HepG2 (cell line): Measurements from ENCODE around the gene ARF6. TPM values are rescaled to one million over a fixed set of nuclear protein-coding genes. Genes with fewer than 3 reads are reported as not detected.

Experiments used
- AGO2 ChIP-seq: fragments of 200-400 bp; formaldehyde crosslinking; optimal IDR thresholded peaks from 2 replicates; pipeline ENCODE3; 2017; ENCODE audit warnings: mild to moderate bottlenecking, low read depth, low read length, moderate library complexity
- BCL6 ChIP-seq: IDR thresholded peaks from 2 replicates; pipeline ENCODE4 v1.6.1; 2016; ENCODE audit warnings: missing genetic modification reagents, missing compliant biosample characterization
- NFKB2 ChIP-seq: sonication (generic); formaldehyde crosslinking; IDR thresholded peaks from 2 replicates; pipeline ENCODE4 v1.4.0; 2020; ENCODE audit warnings: missing genetic modification reagents, borderline replicate concordance
- SIN3B ChIP-seq: fragments of 150-350 bp; IDR thresholded peaks from 2 replicates; pipeline ENCODE4 v1.6.1; 2014; ENCODE audit warnings: low read length
- THYN1 ChIP-seq: sonication (generic); formaldehyde crosslinking; IDR thresholded peaks from 2 replicates; pipeline ENCODE4 v1.8.1; 2023; ENCODE audit warnings: low read depth, mild to moderate bottlenecking, moderate library complexity, missing genetic modification reagents, borderline replicate concordance
- ZFP36L1 ChIP-seq: sonication (generic); formaldehyde crosslinking; IDR thresholded peaks from 2 replicates; pipeline ENCODE4 v1.8.0; 2022; ENCODE audit warnings: mild to moderate bottlenecking, missing genetic modification reagents, moderate library complexity
- ZFP36L2 ChIP-seq: sonication (generic); formaldehyde crosslinking; IDR thresholded peaks from 2 replicates; pipeline ENCODE4 v1.4.0; 2020; ENCODE audit warnings: missing genetic modification reagents
- polyA plus RNA-seq, 8 experiments: library from polyadenylated mRNA; depleted of rRNA in 3 of 8; stranded (reverse) in 7 of 8; unstranded in 1 of 8; fragments of >200 nt; fragmentation: Illumina TruSeq in 4 of 8; extraction: Trizol in 4 of 8; gene quantifications; 2 replicates each; pipeline versions ENCODE4 v1.2.1 to v1.2.3, GENCODE V29; 2011 to 2016; ENCODE audit warnings: low read depth in 4 of 8, missing spikeins in 1 of 8, mixed read lengths in 1 of 8; ENCODE audit not compliant: insufficient read depth in 1 of 8
- total RNA-seq, 5 experiments: library from RNA; depleted of rRNA; stranded (reverse); fragments of >200 nt; fragmentation: Illumina TruSeq; extraction: Trizol; gene quantifications; 2 replicates each; pipeline ENCODE4 v1.2.3, GENCODE V29; 2016; ENCODE audit warnings: low read depth in 1 of 5
- TF ChIP-seq, protein P1 (sequence below): sonication (generic); formaldehyde crosslinking; conservative IDR thresholded peaks from 2 replicates; pipeline ENCODE4 v1.4.0; 2020; ENCODE audit warnings: mild to moderate bottlenecking, missing genetic modification reagents, moderate library complexity
- TF ChIP-seq, protein P2 (sequence below): sonication (generic); formaldehyde crosslinking; IDR thresholded peaks from 2 replicates; pipeline ENCODE4 v1.4.0; 2020; ENCODE audit warnings: missing genetic modification reagents
- TF ChIP-seq, protein P3 (sequence below): sonication (generic); formaldehyde crosslinking; IDR thresholded peaks from 2 replicates; pipeline ENCODE4 v1.5.1; 2020; ENCODE audit warnings: mild to moderate bottlenecking, missing genetic modification reagents, moderate library complexity
- TF ChIP-seq, protein P4 (sequence below): sonication (generic); formaldehyde crosslinking; IDR thresholded peaks from 2 replicates; pipeline ENCODE4 v1.4.0; 2020; ENCODE audit warnings: mild to moderate bottlenecking, missing genetic modification reagents
- TF ChIP-seq, protein P5 (sequence below): sonication (generic); formaldehyde crosslinking; IDR thresholded peaks from 2 replicates; pipeline ENCODE4 v1.4.0; 2020; ENCODE audit warnings: missing genetic modification reagents, borderline replicate concordance
- TF ChIP-seq, protein P6 (sequence below): IDR thresholded peaks from 2 replicates; pipeline ENCODE4 v1.6.1; 2016

ARF6 gene
- total and polyA plus RNA-seq, 2 of the 13 experiments (the other 11 are each of a cell fraction or from before 2014, with no cell fraction given) = 12.7 to 31.9 TPM

DNA sequence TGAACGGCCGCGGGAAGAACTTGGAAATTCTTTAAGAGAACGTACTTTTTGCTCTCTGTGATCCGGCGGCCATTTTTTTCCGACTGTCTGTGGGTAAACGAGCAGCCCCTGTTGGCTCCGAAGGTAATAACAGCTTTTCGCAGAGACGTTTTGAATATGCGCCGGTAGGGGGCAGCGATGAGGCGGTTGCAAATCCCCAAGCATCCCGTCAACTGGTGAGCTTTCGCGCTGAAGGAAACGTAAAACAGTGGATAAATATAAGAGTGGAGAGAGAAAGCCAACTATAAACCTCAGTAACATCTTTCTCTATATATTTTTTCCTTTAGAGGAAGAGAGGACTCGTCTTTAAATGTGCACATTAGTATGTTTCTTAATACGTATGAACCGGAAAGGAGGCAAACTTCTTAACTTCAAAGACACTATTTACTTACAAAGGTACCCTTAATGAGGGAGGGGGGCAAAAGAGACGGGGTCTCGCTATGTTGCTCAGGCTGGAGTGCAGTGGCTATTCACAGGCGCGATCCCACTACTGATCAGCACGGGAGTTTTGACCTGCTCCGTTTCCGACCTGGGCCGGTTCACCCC, 30.7 kb upstream of the ARF6 start (continued):
- TF ChIP-seq, protein P1, sequence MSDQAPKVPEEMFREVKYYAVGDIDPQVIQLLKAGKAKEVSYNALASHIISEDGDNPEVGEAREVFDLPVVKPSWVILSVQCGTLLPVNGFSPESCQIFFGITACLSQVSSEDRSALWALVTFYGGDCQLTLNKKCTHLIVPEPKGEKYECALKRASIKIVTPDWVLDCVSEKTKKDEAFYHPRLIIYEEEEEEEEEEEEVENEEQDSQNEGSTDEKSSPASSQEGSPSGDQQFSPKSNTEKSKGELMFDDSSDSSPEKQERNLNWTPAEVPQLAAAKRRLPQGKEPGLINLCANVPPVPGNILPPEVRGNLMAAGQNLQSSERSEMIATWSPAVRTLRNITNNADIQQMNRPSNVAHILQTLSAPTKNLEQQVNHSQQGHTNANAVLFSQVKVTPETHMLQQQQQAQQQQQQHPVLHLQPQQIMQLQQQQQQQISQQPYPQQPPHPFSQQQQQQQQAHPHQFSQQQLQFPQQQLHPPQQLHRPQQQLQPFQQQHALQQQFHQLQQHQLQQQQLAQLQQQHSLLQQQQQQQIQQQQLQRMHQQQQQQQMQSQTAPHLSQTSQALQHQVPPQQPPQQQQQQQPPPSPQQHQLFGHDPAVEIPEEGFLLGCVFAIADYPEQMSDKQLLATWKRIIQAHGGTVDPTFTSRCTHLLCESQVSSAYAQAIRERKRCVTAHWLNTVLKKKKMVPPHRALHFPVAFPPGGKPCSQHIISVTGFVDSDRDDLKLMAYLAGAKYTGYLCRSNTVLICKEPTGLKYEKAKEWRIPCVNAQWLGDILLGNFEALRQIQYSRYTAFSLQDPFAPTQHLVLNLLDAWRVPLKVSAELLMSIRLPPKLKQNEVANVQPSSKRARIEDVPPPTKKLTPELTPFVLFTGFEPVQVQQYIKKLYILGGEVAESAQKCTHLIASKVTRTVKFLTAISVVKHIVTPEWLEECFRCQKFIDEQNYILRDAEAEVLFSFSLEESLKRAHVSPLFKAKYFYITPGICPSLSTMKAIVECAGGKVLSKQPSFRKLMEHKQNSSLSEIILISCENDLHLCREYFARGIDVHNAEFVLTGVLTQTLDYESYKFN (CRISPR knock-in tag) = no peak; the same call in none of the 2 replicates
- TF ChIP-seq, protein P2, sequence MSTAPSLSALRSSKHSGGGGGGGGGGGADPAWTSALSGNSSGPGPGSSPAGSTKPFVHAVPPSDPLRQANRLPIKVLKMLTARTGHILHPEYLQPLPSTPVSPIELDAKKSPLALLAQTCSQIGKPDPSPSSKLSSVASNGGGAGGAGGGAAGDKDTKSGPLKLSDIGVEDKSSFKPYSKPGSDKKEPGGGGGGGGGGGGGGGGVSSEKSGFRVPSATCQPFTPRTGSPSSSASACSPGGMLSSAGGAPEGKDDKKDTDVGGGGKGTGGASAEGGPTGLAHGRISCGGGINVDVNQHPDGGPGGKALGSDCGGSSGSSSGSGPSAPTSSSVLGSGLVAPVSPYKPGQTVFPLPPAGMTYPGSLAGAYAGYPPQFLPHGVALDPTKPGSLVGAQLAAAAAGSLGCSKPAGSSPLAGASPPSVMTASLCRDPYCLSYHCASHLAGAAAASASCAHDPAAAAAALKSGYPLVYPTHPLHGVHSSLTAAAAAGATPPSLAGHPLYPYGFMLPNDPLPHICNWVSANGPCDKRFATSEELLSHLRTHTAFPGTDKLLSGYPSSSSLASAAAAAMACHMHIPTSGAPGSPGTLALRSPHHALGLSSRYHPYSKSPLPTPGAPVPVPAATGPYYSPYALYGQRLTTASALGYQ (CRISPR knock-in tag) = no peak
- no peak for TF ChIP-seq ZFP36L2 (CRISPR knock-in tag)
- TF ChIP-seq, protein P3, sequence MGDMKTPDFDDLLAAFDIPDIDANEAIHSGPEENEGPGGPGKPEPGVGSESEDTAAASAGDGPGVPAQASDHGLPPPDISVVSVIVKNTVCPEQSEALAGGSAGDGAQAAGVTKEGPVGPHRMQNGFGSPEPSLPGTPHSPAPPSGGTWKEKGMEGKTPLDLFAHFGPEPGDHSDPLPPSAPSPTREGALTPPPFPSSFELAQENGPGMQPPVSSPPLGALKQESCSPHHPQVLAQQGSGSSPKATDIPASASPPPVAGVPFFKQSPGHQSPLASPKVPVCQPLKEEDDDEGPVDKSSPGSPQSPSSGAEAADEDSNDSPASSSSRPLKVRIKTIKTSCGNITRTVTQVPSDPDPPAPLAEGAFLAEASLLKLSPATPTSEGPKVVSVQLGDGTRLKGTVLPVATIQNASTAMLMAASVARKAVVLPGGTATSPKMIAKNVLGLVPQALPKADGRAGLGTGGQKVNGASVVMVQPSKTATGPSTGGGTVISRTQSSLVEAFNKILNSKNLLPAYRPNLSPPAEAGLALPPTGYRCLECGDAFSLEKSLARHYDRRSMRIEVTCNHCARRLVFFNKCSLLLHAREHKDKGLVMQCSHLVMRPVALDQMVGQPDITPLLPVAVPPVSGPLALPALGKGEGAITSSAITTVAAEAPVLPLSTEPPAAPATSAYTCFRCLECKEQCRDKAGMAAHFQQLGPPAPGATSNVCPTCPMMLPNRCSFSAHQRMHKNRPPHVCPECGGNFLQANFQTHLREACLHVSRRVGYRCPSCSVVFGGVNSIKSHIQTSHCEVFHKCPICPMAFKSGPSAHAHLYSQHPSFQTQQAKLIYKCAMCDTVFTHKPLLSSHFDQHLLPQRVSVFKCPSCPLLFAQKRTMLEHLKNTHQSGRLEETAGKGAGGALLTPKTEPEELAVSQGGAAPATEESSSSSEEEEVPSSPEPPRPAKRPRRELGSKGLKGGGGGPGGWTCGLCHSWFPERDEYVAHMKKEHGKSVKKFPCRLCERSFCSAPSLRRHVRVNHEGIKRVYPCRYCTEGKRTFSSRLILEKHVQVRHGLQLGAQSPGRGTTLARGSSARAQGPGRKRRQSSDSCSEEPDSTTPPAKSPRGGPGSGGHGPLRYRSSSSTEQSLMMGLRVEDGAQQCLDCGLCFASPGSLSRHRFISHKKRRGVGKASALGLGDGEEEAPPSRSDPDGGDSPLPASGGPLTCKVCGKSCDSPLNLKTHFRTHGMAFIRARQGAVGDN = no peak
- TF ChIP-seq NFKB2 = no peak
- TF ChIP-seq ZFP36L1 = no peak; the same call in 1 of the 2 replicates
- TF ChIP-seq, protein P4, sequence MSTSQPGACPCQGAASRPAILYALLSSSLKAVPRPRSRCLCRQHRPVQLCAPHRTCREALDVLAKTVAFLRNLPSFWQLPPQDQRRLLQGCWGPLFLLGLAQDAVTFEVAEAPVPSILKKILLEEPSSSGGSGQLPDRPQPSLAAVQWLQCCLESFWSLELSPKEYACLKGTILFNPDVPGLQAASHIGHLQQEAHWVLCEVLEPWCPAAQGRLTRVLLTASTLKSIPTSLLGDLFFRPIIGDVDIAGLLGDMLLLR (CRISPR knock-in tag) = no peak
- TF ChIP-seq AGO2 = no peak
- no peak for TF ChIP-seq SIN3B
- no peak for TF ChIP-seq THYN1
- TF ChIP-seq, protein P5, sequence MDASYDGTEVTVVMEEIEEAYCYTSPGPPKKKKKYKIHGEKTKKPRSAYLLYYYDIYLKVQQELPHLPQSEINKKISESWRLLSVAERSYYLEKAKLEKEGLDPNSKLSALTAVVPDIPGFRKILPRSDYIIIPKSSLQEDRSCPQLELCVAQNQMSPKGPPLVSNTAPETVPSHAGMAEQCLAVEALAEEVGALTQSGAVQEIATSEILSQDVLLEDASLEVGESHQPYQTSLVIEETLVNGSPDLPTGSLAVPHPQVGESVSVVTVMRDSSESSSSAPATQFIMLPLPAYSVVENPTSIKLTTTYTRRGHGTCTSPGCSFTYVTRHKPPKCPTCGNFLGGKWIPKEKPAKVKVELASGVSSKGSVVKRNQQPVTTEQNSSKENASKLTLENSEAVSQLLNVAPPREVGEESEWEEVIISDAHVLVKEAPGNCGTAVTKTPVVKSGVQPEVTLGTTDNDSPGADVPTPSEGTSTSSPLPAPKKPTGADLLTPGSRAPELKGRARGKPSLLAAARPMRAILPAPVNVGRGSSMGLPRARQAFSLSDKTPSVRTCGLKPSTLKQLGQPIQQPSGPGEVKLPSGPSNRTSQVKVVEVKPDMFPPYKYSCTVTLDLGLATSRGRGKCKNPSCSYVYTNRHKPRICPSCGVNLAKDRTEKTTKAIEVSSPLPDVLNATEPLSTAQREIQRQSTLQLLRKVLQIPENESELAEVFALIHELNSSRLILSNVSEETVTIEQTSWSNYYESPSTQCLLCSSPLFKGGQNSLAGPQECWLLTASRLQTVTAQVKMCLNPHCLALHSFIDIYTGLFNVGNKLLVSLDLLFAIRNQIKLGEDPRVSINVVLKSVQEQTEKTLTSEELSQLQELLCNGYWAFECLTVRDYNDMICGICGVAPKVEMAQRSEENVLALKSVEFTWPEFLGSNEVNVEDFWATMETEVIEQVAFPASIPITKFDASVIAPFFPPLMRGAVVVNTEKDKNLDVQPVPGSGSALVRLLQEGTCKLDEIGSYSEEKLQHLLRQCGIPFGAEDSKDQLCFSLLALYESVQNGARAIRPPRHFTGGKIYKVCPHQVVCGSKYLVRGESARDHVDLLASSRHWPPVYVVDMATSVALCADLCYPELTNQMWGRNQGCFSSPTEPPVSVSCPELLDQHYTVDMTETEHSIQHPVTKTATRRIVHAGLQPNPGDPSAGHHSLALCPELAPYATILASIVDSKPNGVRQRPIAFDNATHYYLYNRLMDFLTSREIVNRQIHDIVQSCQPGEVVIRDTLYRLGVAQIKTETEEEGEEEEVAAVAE = no peak
- no peak for TF ChIP-seq BCL6 (CRISPR knock-in tag)
- TF ChIP-seq, protein P6, sequence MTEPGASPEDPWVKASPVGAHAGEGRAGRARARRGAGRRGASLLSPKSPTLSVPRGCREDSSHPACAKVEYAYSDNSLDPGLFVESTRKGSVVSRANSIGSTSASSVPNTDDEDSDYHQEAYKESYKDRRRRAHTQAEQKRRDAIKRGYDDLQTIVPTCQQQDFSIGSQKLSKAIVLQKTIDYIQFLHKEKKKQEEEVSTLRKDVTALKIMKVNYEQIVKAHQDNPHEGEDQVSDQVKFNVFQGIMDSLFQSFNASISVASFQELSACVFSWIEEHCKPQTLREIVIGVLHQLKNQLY = no peak
